Peyer's patch (tissue), 4 donors: ENCODE measurements around the gene DDX31.

Experiments
- CTCF ChIP-seq, 6 experiments: fragments of 450-650 bp in 4 of 6; fragments of 200-600 bp in 2 of 6; sonication (generic) in 1 of 6; IDR thresholded peaks; one replicate each; pipeline ENCODE4 v1.5.1; 2017 to 2019; ENCODE audit warnings: antibody characterized with exemption in 6 of 6, mild to moderate bottlenecking in 3 of 6, moderate library complexity in 1 of 6
- POLR2A ChIP-seq, 2 donors: fragments of 450-650 bp; IDR thresholded peaks; one replicate each; pipeline ENCODE4 v1.5.1; 2017; ENCODE audit warnings: antibody characterized with exemption in 2 of 2, mild to moderate bottlenecking in 2 of 2, moderate library complexity in 2 of 2

- TF ChIP-seq POLR2A (IDR thresholded peaks at IDR 0.05) = no peak
- no peak for TF ChIP-seq CTCF (IDR thresholded peaks at IDR 0.05)
These were observed 92.7 kb downstream of the DDX31 start for GRCh38 chr9:132577119-132577518.
